OCI-LY7 (cell line): ENCODE results near the gene TAGLN. TPM values are rescaled to one million over a fixed set of nuclear protein-coding genes. Genes with fewer than 3 reads are reported as not detected.

ENCODE experiments used
- BruUV-seq: library from RNA; stranded (reverse); fragments of 400-500 nt; replicated peaks from 2 replicates; lab custom pipeline; 2021; lab: Mats Ljungman, UMichigan
- CTCF ChIA-PET: fragments of 300-600 bp; sonication (Branson Sonifier 250); formaldehyde crosslinking; loops from one replicate; lab custom pipeline; 2022; ENCODE audit warnings: antibody characterized with exemption; ENCODE audit not compliant: unreplicated experiment; lab: Charles Lee
- POLR2A ChIA-PET: fragments of 300-600 bp; sonication (Branson Sonifier 250); formaldehyde crosslinking; loops from one replicate; lab custom pipeline; 2022; ENCODE audit warnings: antibody characterized with exemption; lab: Charles Lee
- DNase-seq: peaks from one replicate; pipeline ENCODE4 v3.0.0-alpha.2; 2015; ENCODE audit warnings: low spot score
- H2AFZ ChIP-seq: fragments of 200-600 bp; sonication (generic), shearing (Covaris generic); 2 replicates; pipeline ENCODE4 v1.6.1; 2014; ENCODE audit warnings: mild to moderate bottlenecking, antibody characterized with exemption, low read length, moderate library complexity
- H3K27ac ChIP-seq: fragments of 200-600 bp; sonication (generic); 2 replicates; pipeline ENCODE4 v1.5.1; 2014; ENCODE audit warnings: mixed run types, low read depth, mild to moderate bottlenecking, moderate library complexity, low read length, inconsistent platforms; ENCODE audit not compliant: poor library complexity, severe bottlenecking
- H3K36me3 ChIP-seq: fragments of 200-600 bp; sonication (generic); 2 replicates; pipeline ENCODE4 v1.6.1; 2014; ENCODE audit warnings: mild to moderate bottlenecking, antibody characterized with exemption, low read length, moderate library complexity, mixed read lengths; ENCODE audit not compliant: insufficient read depth
- H3K4me1 ChIP-seq: fragments of 200-600 bp; sonication (generic); 2 replicates; pipeline ENCODE4 v1.5.1; 2014; ENCODE audit warnings: mild to moderate bottlenecking, low read length; ENCODE audit not compliant: insufficient read depth, poor library complexity, severe bottlenecking
- H3K4me2 ChIP-seq: fragments of 200-600 bp; sonication (generic); 2 replicates; pipeline ENCODE4 v1.6.1; 2014; ENCODE audit warnings: mild to moderate bottlenecking, low read length
- H3K4me3 ChIP-seq: fragments of 200-600 bp; sonication (generic); 2 replicates; pipeline ENCODE4 v1.5.1; 2014; ENCODE audit warnings: mild to moderate bottlenecking, low read depth, low read length; ENCODE audit not compliant: poor library complexity, severe bottlenecking
- H3K79me2 ChIP-seq: fragments of 200-600 bp; sonication (generic); 2 replicates; pipeline ENCODE4 v1.6.1; 2016; ENCODE audit warnings: low read depth, mild to moderate bottlenecking, low read length, moderate library complexity, mixed read lengths; ENCODE audit not compliant: insufficient read depth
- H3K9me2 ChIP-seq: fragments of 200-600 bp; sonication (generic); 2 replicates; pipeline ENCODE4 v1.6.1; 2016; ENCODE audit warnings: mild to moderate bottlenecking, low read length, mixed read lengths; ENCODE audit not compliant: insufficient read depth
- H3K9me3 ChIP-seq: fragments of 200-600 bp; sonication (generic); 2 replicates; pipeline ENCODE4 v1.6.1; 2014; ENCODE audit warnings: mild to moderate bottlenecking, mixed run types, low read length, mixed read lengths
- H4K20me1 ChIP-seq: fragments of 200-600 bp; sonication (generic); 2 replicates; pipeline ENCODE4 v1.6.1; 2014; ENCODE audit warnings: mild to moderate bottlenecking, antibody characterized with exemption, low read length, moderate library complexity, mixed read lengths; ENCODE audit not compliant: insufficient read depth
- CTCF ChIP-seq: fragments of 200-600 bp; sonication (generic); conservative IDR thresholded peaks from 2 replicates; pipeline ENCODE4 v1.5.1; 2014; ENCODE audit warnings: mild to moderate bottlenecking, antibody characterized with exemption, low read length, moderate library complexity, mixed read lengths
- EZH2phosphoT487 ChIP-seq: fragments of 200-600 bp; sonication (generic); IDR thresholded peaks from 2 replicates; pipeline ENCODE4 v1.6.1; 2018; ENCODE audit warnings: low read depth, borderline replicate concordance, mild to moderate bottlenecking, mixed run types, antibody characterized with exemption, low read length, moderate library complexity, mixed read lengths
- intact Hi-C: fragments of 100-400 bp; cut with micrococcal nuclease; formaldehyde crosslinking; loops from one replicate; pipeline ENCODE4 v1.10.0; 2022; ENCODE audit not compliant: unreplicated experiment
- total RNA-seq, 2 experiments: library from RNA; depleted of rRNA in 1 of 2; stranded (reverse); fragments of >200 nt in 1 of 2; shearing (Covaris generic) in 1 of 2; gene quantifications; 2 replicates each; pipeline ENCODE4 v1.2.3, GENCODE V29; 2014 to 2022

The TAGLN gene
- total RNA-seq, 2 experiments from 2014 or later, result 5.4 to 7.4 TPM

- H3K4me2 ChIP-seq, result peak overlapping the region; percentile 96
- no peaks in the 10 kb centered on the region for H3K9me2 ChIP-seq
- H3K9me3 ChIP-seq, result no peaks in the 10 kb centered on the region
- peaks cover 26% of the 10 kb centered on the region for H3K36me3 ChIP-seq
- intact Hi-C loops, result loop anchor here (1.0 to 5.0 kb wide), 5 partner anchors 55 to 461 kb away; partner anchors contain the start of genes BUD13, CEP164, PAFAH1B2 and SIDT2
- H3K79me2 ChIP-seq, result peaks cover 37% of the 10 kb centered on the region
- no peaks in the 10 kb centered on the region for H4K20me1 ChIP-seq
- peaks cover 35% of the 10 kb centered on the region for H3K4me1 ChIP-seq
- peak overlapping the region; percentile 20; the same call in 1 of the 2 replicates for H2AFZ ChIP-seq
- no TSS peak for BruUV-seq
- peak; percentile 29 for DNase-seq
- POLR2A ChIA-PET, result interaction anchor here (3.3 kb wide), 1 partner anchor 53 kb away, joined by 30 read pairs; the partner anchor contains the start of gene SIDT2
- H3K4me3 ChIP-seq, result peak overlapping the region; percentile 99
- TF ChIP-seq EZH2phosphoT487 (no peak), CTCF (no peak)
- CTCF ChIA-PET, result no interaction called here
- peak overlapping the region; percentile 32 for H3K27ac ChIP-seq
These were observed 33.8 kb downstream of the TAGLN start for GRCh38 chr11:117232911-117233409.

DNA sequence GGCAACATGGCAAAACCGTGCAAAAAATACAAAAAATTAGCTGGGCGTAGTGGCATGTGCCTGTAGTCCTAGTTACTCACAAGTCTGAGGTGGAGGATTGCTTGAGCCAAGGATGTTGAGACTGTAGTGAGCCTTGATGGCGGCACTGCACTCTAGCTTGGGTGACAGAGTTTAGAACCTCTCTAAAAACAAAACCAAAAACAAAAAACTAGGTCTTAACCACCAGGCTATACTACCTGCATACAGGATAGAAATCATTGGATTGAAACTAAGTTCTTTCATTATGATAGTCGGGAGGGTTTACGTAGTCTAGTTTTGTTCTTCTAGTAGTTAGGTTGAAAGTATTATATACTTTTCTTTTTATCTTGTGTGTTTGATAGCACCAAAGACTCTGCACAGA, 39.1 kb downstream of the TAGLN start:
- Histone ChIP-seq H2AFZ (no peak overlapping the region), H3K4me2 (no peak overlapping the region), H4K20me1 (no peaks in the 10 kb centered on the region), H3K9me3 (no peaks in the 10 kb centered on the region), H3K79me2 (peaks cover 8% of the 10 kb centered on the region), H3K4me3 (no peak overlapping the region), H3K4me1 (peaks cover 15% of the 10 kb centered on the region), H3K9me2 (no peaks in the 10 kb centered on the region), H3K36me3 (peaks cover 23% of the 10 kb centered on the region), H3K27ac (no peak overlapping the region)
- DNase-seq, result no peak
- TF ChIP-seq EZH2phosphoT487, result no peak
- TF ChIP-seq CTCF, result no peak
- intact Hi-C loops, result no loop called here
- BruUV-seq, result no TSS peak
- CTCF ChIA-PET, result no interaction called here
- POLR2A ChIA-PET, result interaction anchor here (0.7 kb wide), 2 partner anchors 404 to 487 kb away, joined by 3 to 4 read pairs; no protein-coding TSS in a partner anchor

DNA sequence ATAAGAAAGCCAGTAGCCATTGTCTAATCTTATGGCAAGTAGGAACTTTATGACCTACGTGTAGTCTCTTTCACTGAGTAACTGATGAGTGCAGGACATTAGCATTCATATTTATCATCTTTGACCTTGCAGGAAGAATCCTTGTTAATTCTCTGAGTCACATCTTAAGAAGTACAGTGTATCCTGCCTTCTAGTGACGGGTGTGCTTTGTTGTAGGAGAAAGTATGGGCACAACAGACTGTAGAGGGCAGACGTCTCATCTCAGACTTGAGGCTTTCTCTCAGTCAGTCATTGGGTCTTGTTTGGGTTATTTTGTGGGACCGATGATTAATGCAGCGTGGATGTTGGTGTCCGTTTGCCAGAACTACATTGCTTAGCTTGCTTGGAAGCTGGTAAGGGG, 40.1 kb downstream of the TAGLN start:
- TF ChIP-seq EZH2phosphoT487 (no peak), CTCF (peak; percentile 33; the same call in 1 of the 2 replicates)
- BruUV-seq, result no TSS peak
- no peak for DNase-seq
- intact Hi-C loops, result no loop called here
- Histone ChIP-seq H2AFZ (no peak overlapping the region), H4K20me1 (no peaks in the 10 kb centered on the region), H3K4me1 (peaks cover 4% of the 10 kb centered on the region), H3K4me3 (no peak overlapping the region), H3K27ac (no peak overlapping the region), H3K36me3 (peaks cover 30% of the 10 kb centered on the region), H3K9me3 (no peaks in the 10 kb centered on the region), H3K4me2 (no peak overlapping the region), H3K9me2 (no peaks in the 10 kb centered on the region), H3K79me2 (no peaks in the 10 kb centered on the region)
- ChIA-PET POLR2A (interaction anchor here (0.7 kb wide), 1 partner anchor 320 kb away, joined by 6 read pairs; no protein-coding TSS in a partner anchor), CTCF (no interaction called here)
